PC-9 (cell line): ENCODE measurements around the gene SCNN1B. TPM values are rescaled to one million over a fixed set of nuclear protein-coding genes. Genes with fewer than 3 reads are reported as not detected.

ENCODE experiments used
- BruUV-seq: library from RNA; stranded (reverse); fragments of 400-500 nt; replicated peaks from 2 replicates; lab custom pipeline; 2021; lab: Mats Ljungman, UMichigan
- CTCF ChIA-PET: fragments of 300-600 bp; sonication (Branson Sonifier 250); formaldehyde crosslinking; loops from one replicate; lab custom pipeline; 2022; ENCODE audit warnings: antibody characterized with exemption; lab: Charles Lee
- POLR2A ChIA-PET: fragments of 300-600 bp; sonication (Branson Sonifier 250); formaldehyde crosslinking; loops from one replicate; lab custom pipeline; 2022; ENCODE audit warnings: antibody characterized with exemption; ENCODE audit not compliant: unreplicated experiment; lab: Charles Lee
- DNase-seq, 2 experiments: peaks; one replicate each; pipeline versions ENCODE4 v3.0.0 to v3.0.0-alpha.2; 2015 to 2022; ENCODE audit warnings: mixed read lengths in 1 of 2
- H2AFZ ChIP-seq: fragments of 200-600 bp; sonication (generic); 2 replicates; pipeline ENCODE4 v1.8.1; 2017; ENCODE audit warnings: antibody characterized with exemption
- H3F3A ChIP-seq: fragments of 200-600 bp; sonication (generic); 2 replicates; pipeline ENCODE4 v1.8.1; 2017; ENCODE audit warnings: antibody characterized with exemption, mild to moderate bottlenecking, low read depth; ENCODE audit not compliant: insufficient read depth
- H3K27ac ChIP-seq: fragments of 200-600 bp; sonication (generic); 2 replicates; pipeline ENCODE4 v1.6.1; 2016; ENCODE audit warnings: mixed run types
- H3K27me3 ChIP-seq: fragments of 200-600 bp; sonication (generic); 2 replicates; pipeline ENCODE4 v1.6.1; 2016; ENCODE audit warnings: low read depth, mixed run types; ENCODE audit not compliant: insufficient read depth
- H3K36me3 ChIP-seq: fragments of 200-600 bp; sonication (generic); 2 replicates; pipeline ENCODE4 v1.6.1; 2016; ENCODE audit warnings: low read depth, mixed run types
- H3K4me1 ChIP-seq: fragments of 200-600 bp; sonication (generic); replicated peaks from 2 replicates; pipeline ENCODE4 v1.6.1; 2016; ENCODE audit warnings: mixed run types; ENCODE audit not compliant: insufficient read depth
- H3K4me2 ChIP-seq: fragments of 200-600 bp; sonication (generic); 2 replicates; pipeline ENCODE4 v1.6.1; 2017; ENCODE audit warnings: mixed run types
- H3K4me3 ChIP-seq: fragments of 200-600 bp; sonication (generic); 2 replicates; pipeline ENCODE4 v1.6.1; 2016; ENCODE audit warnings: mixed run types
- H3K79me2 ChIP-seq: fragments of 200-600 bp; sonication (generic); 2 replicates; pipeline ENCODE4 v1.6.1; 2017; ENCODE audit warnings: low read depth, mixed run types
- H3K9me2 ChIP-seq: fragments of 200-600 bp; sonication (generic); 2 replicates; pipeline ENCODE4 v1.8.1; 2017; ENCODE audit warnings: mild to moderate bottlenecking; ENCODE audit not compliant: insufficient read depth
- H3K9me3 ChIP-seq: fragments of 200-600 bp; sonication (generic); 2 replicates; pipeline ENCODE4 v1.8.1; 2016; ENCODE audit warnings: low read depth; ENCODE audit not compliant: insufficient read depth
- H4K20me1 ChIP-seq: fragments of 200-600 bp; sonication (generic); 2 replicates; pipeline ENCODE4 v1.8.1; 2017; ENCODE audit not compliant: insufficient read depth
- CTCF ChIP-seq: fragments of 200-600 bp; sonication (generic); conservative IDR thresholded peaks from 2 replicates; pipeline ENCODE4 v1.6.1; 2017; ENCODE audit warnings: mixed run types, antibody characterized with exemption, mild to moderate bottlenecking, moderate library complexity
- EZH2 ChIP-seq: fragments of 200-600 bp; sonication (generic); IDR thresholded peaks from 2 replicates; pipeline ENCODE4 v1.8.0; 2017; ENCODE audit warnings: antibody characterized with exemption, low read depth
- intact Hi-C: fragments of 100-400 bp; cut with micrococcal nuclease; formaldehyde crosslinking; loops from one replicate; pipeline ENCODE4 v1.10.0; 2022; ENCODE audit not compliant: unreplicated experiment
- total RNA-seq: library from RNA; stranded (reverse); gene quantifications from 2 replicates; pipeline ENCODE4 v1.2.3, GENCODE V29; 2021

SCNN1B gene
- total RNA-seq, 1 experiment from 2014 or later = 0.57 TPM

- peaks cover 16% of the 10 kb centered on the region for H3K4me1 ChIP-seq
- POLR2A ChIA-PET = no interaction called here
- no peaks in the 10 kb centered on the region; the same call in 1 of the 2 replicates for H4K20me1 ChIP-seq
- H3K9me2 ChIP-seq = no peaks in the 10 kb centered on the region
- H3K4me3 ChIP-seq = no peak overlapping the region
- no peaks in the 10 kb centered on the region for H3K27me3 ChIP-seq
- TF ChIP-seq CTCF (no peak), EZH2 (no peak)
- DNase-seq = no peak
- no peaks in the 10 kb centered on the region for H3K79me2 ChIP-seq
- CTCF ChIA-PET = interaction anchor here (0.6 kb wide), 1 partner anchor 105 kb away, joined by 3 read pairs; no protein-coding TSS in a partner anchor
- peaks cover 12% of the 10 kb centered on the region for H3K36me3 ChIP-seq
- intact Hi-C loops = no loop called here
- no peak overlapping the region for H3K27ac ChIP-seq
- no TSS peak for BruUV-seq
- H3K4me2 ChIP-seq = no peak overlapping the region
- H2AFZ ChIP-seq = no peak overlapping the region
- no peaks in the 10 kb centered on the region for H3K9me3 ChIP-seq
- H3F3A ChIP-seq = peaks cover 13% of the 10 kb centered on the region
These were observed 126.2 kb downstream of the SCNN1B start for GRCh38 chr16:23428351-23428750.

Other genes with a start within 250 kb of the SCNN1B start
- 9.1 and 12.1 TPM in 2 replicates for gene USP31, start 152.8 kb upstream of the SCNN1B start, total RNA-seq
- not detected in 2 replicates for gene SCNN1G, start 119.6 kb upstream of the SCNN1B start, total RNA-seq
- gene COG7, start 150.9 kb downstream of the SCNN1B start, total RNA-seq = 38.3 and 40.7 TPM in 2 replicates
- 68.5 and 85.1 TPM in 2 replicates for gene GGA2, start 208.2 kb downstream of the SCNN1B start, total RNA-seq